Gastrocnemius medialis (tissue), 4 donors: ENCODE data around the gene HSPA4. TPM values are rescaled to one million over a fixed set of nuclear protein-coding genes. Genes with fewer than 3 reads are reported as not detected.
A peak's percentile ranks its signal among the peaks of the same experiment; 100 is the strongest.
"Not testable (repeated sequence)": the region's sequence is repeated elsewhere in the genome, so short reads cannot be mapped to it uniquely, and the experiment has no call there.

Source experiments
- ATAC-seq, 2 donors: fragments of 150-250 bp; one replicate each; pipeline ENCODE4 v1.9.1; 2016
- DNase-seq, 2 donors: peaks; one replicate each; pipeline ENCODE4 v3.0.0-alpha.2; 2019
- H3K27ac ChIP-seq, 4 donors: fragments of 200-600 bp; sonication (generic); 1 replicate in 1 of 4; 2 replicates in 3 of 4; pipeline ENCODE4 v1.5.1; 2016 to 2018; ENCODE audit warnings: mild to moderate bottlenecking in 2 of 4, moderate library complexity in 1 of 4
- H3K27me3 ChIP-seq, 3 donors: fragments of 200-600 bp; sonication (generic) in 2 of 3; 1 replicate in 1 of 3; 2 replicates in 2 of 3; pipeline versions ENCODE4 v1.5.1 to v1.6.0; 2016 to 2019; ENCODE audit warnings: mild to moderate bottlenecking in 1 of 3, moderate library complexity in 1 of 3
- H3K36me3 ChIP-seq, 2 donors: fragments of 200-600 bp; sonication (generic) in 1 of 2; one replicate each; pipeline ENCODE4 v1.5.1; 2017 to 2018
- H3K4me1 ChIP-seq, 2 donors: fragments of 200-600 bp; sonication (generic) in 1 of 2; one replicate each; pipeline ENCODE4 v1.5.1; 2016 to 2017; ENCODE audit warnings: mild to moderate bottlenecking in 2 of 2
- H3K4me3 ChIP-seq, 4 donors: fragments of 200-600 bp; sonication (generic) in 3 of 4; 1 replicate in 1 of 4; 2 replicates in 3 of 4; pipeline ENCODE4 v1.5.1; 2016 to 2019; ENCODE audit warnings: mild to moderate bottlenecking in 2 of 4
- H3K9me3 ChIP-seq, 3 donors: fragments of 200-600 bp; sonication (generic) in 2 of 3; 1 replicate in 1 of 3; 2 replicates in 2 of 3; pipeline ENCODE4 v1.5.1; 2016 to 2019
- POLR2A ChIP-seq, 2 donors: fragments of 450-650 bp; IDR thresholded peaks; one replicate each; pipeline ENCODE4 v1.6.1; 2017; ENCODE audit warnings: antibody characterized with exemption in 2 of 2, mild to moderate bottlenecking in 2 of 2, moderate library complexity in 2 of 2
- in situ Hi-C, 4 donors: fragments of 200-750 bp; cut with MboI; loops; one replicate each; pipeline versions ENCODE4 v1.15.0 to v1.8.0; 2017; ENCODE audit warnings: low sequenced_read_pairs in 4 of 4
- intact Hi-C: fragments of 100-400 bp; cut with DNase I; formaldehyde crosslinking; loops from one replicate; pipeline ENCODE4 v1.15.1; 2023; ENCODE audit warnings: low total_unique reads
- total RNA-seq, 4 donors: library from RNA; depleted of rRNA; stranded (reverse); fragments of >200 nt; gene quantifications; one replicate each; pipeline versions ENCODE4 v1.1.0 to v1.2.3, GENCODE V29; 2016
- TF ChIP-seq, protein P1 (sequence below), 5 experiments: fragments of 450-650 bp in 3 of 5; fragments of 200-600 bp in 2 of 5; sonication (generic) in 2 of 5; IDR thresholded peaks in 4 of 5; conservative IDR thresholded peaks in 1 of 5; 1 replicate in 4 of 5; 2 replicates in 1 of 5; pipeline ENCODE4 v1.5.1; 2016 to 2019; ENCODE audit warnings: antibody characterized with exemption in 5 of 5, mild to moderate bottlenecking in 3 of 5, moderate library complexity in 3 of 5

The HSPA4 gene
- total RNA-seq: 10 to 100 TPM; 62.6 to 96.4 (median 74.1) TPM

DNA sequence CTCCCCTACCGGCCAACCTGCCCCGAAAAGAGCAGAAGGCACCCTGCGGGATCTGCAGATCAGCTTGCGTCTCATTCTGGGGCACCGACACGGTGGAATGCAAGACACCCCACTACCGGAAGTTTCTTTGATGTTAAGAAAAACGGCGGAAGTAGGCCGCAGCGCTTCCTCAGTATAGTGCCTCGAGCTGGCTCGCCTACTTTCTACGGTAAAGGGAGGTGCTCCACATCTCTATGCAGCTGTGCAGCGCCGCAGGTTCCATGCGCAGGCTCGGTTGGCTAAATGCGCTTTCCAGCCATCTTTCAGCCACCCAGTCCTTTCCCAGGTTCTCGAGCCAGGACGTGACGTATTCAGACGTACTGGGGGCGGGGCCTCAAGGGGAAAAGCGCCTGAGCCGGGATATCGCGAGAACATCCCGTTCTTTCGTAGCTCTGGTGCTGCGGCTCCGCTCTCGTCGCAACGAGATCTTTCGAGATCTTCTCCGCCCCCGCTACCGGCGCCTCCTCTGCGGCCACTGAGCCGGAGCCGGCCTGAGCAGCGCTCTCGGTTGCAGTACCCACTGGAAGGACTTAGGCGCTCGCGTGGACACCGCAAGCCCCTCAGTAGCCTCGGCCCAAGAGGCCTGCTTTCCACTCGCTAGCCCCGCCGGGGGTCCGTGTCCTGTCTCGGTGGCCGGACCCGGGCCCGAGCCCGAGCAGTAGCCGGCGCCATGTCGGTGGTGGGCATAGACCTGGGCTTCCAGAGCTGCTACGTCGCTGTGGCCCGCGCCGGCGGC, at the start of gene HSPA4:
Gene HSPA4 (plus strand): TSS at position 472 of the 775 bp plus-strand sequence. CDS start 238 bp downstream, at position 710.
- Histone ChIP-seq H3K4me3 (peak within 1 kb of the TSS; percentile 82 to 97 (median 94)), H3K27me3 (no peaks in the 10 kb centered on the region), H3K9me3 (no peaks in the 10 kb centered on the region), H3K36me3 (no peaks in the 10 kb centered on the region), H3K4me1 (peaks cover 46 to 51% of the 10 kb centered on the region in 2 donors), H3K27ac (peak within 1 kb of the TSS; percentile 92 to 100 (median 98))
- peak; percentile 94 to 95 for TF ChIP-seq POLR2A (IDR thresholded peaks at IDR 0.05)
- TF ChIP-seq, protein P1, sequence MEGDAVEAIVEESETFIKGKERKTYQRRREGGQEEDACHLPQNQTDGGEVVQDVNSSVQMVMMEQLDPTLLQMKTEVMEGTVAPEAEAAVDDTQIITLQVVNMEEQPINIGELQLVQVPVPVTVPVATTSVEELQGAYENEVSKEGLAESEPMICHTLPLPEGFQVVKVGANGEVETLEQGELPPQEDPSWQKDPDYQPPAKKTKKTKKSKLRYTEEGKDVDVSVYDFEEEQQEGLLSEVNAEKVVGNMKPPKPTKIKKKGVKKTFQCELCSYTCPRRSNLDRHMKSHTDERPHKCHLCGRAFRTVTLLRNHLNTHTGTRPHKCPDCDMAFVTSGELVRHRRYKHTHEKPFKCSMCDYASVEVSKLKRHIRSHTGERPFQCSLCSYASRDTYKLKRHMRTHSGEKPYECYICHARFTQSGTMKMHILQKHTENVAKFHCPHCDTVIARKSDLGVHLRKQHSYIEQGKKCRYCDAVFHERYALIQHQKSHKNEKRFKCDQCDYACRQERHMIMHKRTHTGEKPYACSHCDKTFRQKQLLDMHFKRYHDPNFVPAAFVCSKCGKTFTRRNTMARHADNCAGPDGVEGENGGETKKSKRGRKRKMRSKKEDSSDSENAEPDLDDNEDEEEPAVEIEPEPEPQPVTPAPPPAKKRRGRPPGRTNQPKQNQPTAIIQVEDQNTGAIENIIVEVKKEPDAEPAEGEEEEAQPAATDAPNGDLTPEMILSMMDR (IDR thresholded peaks at IDR 0.05 in 4 of 5, conservative IDR thresholded peaks at IDR 0.05 in 1 of 5): no peak
- DNase-seq: peak; percentile 96 to 97
- ATAC-seq: peak; percentile 91 to 95
- intact Hi-C loops (loop anchor here (1.0 to 5.0 kb wide), 4 partner anchors 25 to 219 kb away; partner anchors contain the start of genes AFF4, GDF9, SHROOM1 and UQCRQ), in situ Hi-C loops (no loop called here)

DNA sequence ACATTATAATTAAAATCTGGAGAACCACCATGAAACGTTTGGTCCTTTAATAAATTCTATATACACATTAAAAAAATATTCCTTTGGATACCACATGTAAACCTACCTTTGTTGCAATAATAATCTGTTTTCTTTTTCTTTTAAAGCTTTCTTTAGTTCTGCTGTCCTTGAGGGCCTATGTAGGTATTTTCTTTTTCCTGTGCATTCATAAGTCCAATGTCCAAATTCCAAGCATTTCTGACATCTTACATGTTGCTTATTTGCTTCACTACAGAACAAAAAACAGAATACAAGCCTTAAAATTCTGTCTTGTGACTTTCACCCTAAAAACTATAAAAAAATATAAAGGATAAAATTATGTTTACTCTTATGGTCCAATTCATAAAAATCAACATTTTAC, 45.2 kb upstream of the HSPA4 start:
- peaks cover 0 to 43% of the 10 kb centered on the region in 2 donors for H3K36me3 ChIP-seq
- in situ Hi-C loops: no loop called here

DNA sequence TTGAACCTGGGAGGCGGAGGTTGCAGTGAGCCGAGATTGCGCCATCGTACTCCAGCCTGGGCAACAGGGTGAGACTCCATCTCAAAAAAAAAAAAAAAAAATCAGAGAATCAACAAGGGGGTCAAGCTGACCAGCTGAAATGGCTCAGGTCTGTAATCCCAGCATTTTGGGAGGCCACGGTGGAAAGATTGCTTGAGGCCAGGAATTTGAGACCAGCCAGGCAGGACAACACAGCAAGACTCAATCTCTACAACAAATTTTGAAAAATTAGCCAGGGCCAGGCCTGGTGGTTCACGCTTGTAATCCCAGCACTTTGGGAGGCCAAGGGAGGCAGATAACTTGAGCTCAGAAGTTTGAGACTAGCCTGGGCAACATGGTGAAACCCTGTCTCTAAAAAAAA, 43.4 kb upstream of the HSPA4 start:
- DNase-seq, intact Hi-C loops, H3K4me1 ChIP-seq, H3K27ac ChIP-seq, in situ Hi-C loops, H3K9me3 ChIP-seq, H3K27me3 ChIP-seq, ATAC-seq, H3K4me3 ChIP-seq: not testable (repeated sequence)
- peaks cover 0 to 33% of the 10 kb centered on the region in 2 donors for H3K36me3 ChIP-seq

More for the DNA sequence above, 45.2 kb upstream of the HSPA4 start:
- DNase-seq (no peak), ATAC-seq (no peak)
- Histone ChIP-seq H3K27me3 (no peaks in the 10 kb centered on the region), H3K4me1 (no peaks in the 10 kb centered on the region), H3K9me3 (no peaks in the 10 kb centered on the region), H3K4me3 (no peak overlapping the region), H3K27ac (no peak overlapping the region)
- TF ChIP-seq POLR2A (IDR thresholded peaks at IDR 0.05): no peak
- intact Hi-C loops: no loop called here

DNA sequence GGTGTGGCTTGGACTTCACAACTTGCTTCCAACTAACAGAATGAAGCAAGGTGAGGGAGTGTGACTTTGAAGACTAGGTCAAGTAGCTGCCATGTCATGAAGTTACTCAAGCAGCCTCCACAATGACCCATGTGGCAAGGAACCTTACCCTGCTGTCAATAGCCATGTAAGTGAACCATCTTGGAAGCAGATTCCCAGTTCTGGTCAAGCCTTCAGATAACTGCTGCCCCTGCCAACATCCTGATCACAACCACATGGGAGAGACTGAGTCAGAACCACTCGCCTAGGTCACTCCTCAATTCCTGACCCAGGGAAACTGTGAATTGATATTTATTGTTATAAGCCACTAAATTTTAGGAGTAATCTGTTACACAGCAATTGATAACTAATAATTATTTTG, 36.3 kb upstream of the HSPA4 start:
- Histone ChIP-seq H3K9me3 (no peaks in the 10 kb centered on the region), H3K36me3 (peaks cover 0 to 20% of the 10 kb centered on the region in 2 donors), H3K27ac (no peak overlapping the region), H3K27me3 (no peaks in the 10 kb centered on the region), H3K4me1 (no peaks in the 10 kb centered on the region), H3K4me3 (no peak overlapping the region)
- DNase-seq (no peak), ATAC-seq (no peak)
- TF ChIP-seq POLR2A (IDR thresholded peaks at IDR 0.05): no peak
- TF ChIP-seq, protein P1 (IDR thresholded peaks at IDR 0.05 in 4 of 5, conservative IDR thresholded peaks at IDR 0.05 in 1 of 5): no peak
- intact Hi-C loops: no loop called here
- in situ Hi-C loops: no loop called here

DNA sequence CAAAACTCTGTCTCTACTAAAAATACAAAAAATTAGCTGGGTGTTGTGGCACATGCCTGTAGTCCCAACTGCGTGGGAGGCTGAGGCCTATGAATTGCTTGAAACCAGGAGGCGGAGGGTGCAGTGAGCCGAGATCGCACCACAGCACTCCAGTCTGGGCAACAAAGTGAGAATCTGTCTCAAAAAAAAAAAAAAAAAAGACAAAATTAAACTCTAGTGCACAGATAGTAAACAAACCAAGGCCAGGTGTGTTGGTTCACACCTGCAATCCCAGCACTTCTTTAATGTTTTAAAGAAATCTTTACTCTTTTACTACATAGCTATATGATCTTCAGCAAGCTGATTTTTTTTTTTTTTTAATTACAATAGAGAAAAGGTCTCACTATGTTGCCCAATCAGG, 33.8 kb upstream of the HSPA4 start:
- DNase-seq (no peak), ATAC-seq (no peak)
- TF ChIP-seq, protein P1 (IDR thresholded peaks at IDR 0.05 in 4 of 5, conservative IDR thresholded peaks at IDR 0.05 in 1 of 5): no peak
- no peak for TF ChIP-seq POLR2A (IDR thresholded peaks at IDR 0.05)
- no peaks in the 10 kb centered on the region for H3K27me3 ChIP-seq
- H3K4me3 ChIP-seq: no peak overlapping the region
- H3K36me3 ChIP-seq: peaks cover 0 to 20% of the 10 kb centered on the region in 2 donors
- intact Hi-C loops (no loop called here), in situ Hi-C loops (no loop called here)
- no peaks in the 10 kb centered on the region for H3K4me1 ChIP-seq
- no peak overlapping the region for H3K27ac ChIP-seq
- H3K9me3 ChIP-seq: no peaks in the 10 kb centered on the region

DNA sequence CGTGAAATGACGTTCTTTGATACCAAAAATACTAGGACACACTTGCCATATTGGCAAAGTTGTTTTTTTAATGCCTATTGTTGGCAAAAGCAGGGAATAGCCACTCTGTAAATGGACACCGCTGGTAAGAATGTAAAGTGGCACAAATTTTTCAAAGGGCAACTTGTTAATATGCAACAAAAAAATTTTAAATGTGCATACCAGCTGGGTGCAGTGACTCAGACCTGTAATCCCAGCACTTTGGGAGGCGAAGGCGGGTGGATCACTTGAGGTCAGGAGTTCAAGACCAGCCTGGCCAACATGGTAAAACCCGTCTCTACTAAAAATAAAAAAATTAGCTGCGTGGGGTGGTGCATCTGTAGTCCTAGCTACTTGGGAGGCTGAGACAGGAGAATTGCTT, 32.3 kb upstream of the HSPA4 start:
- H3K9me3 ChIP-seq, ATAC-seq, H3K27ac ChIP-seq, intact Hi-C loops, DNase-seq, H3K4me3 ChIP-seq, H3K4me1 ChIP-seq, H3K27me3 ChIP-seq, in situ Hi-C loops: not testable (repeated sequence)
- peaks cover 0 to 20% of the 10 kb centered on the region in 2 donors for H3K36me3 ChIP-seq
